CD14-positive monocyte (primary cell): ENCODE measurements around the gene ATXN2. TPM values are rescaled to one million over a fixed set of nuclear protein-coding genes. Genes with fewer than 3 reads are reported as not detected.

ENCODE experiments used
- DNase-seq, 3 donors: peaks; one replicate each; pipeline ENCODE4 v3.0.0-alpha.2; 2011 to 2022
- H2AFZ ChIP-seq: 2 replicates; pipeline ENCODE4 v1.6.0; 2012; ENCODE audit warnings: mild to moderate bottlenecking, low read depth, low read length, inconsistent platforms; ENCODE audit not compliant: insufficient read depth, poor library complexity, severe bottlenecking
- H3K27ac ChIP-seq, 2 donors: 1 replicate in 1 of 2; 2 replicates in 1 of 2; pipeline ENCODE4 v1.5.1; 2012 to 2013; ENCODE audit warnings: low read length in 2 of 2, control low read depth in 1 of 2, inconsistent platforms in 1 of 2, low read depth in 1 of 2, mild to moderate bottlenecking in 1 of 2
- H3K27me3 ChIP-seq, 2 donors: one replicate each; pipeline versions ENCODE4 v1.6.0 to v1.6.1; 2011 to 2013; ENCODE audit warnings: low read length in 2 of 2; ENCODE audit not compliant: control insufficient read depth in 2 of 2, insufficient read depth in 2 of 2
- H3K36me3 ChIP-seq, 2 donors: replicated peaks in 1 of 2; 1 replicate in 1 of 2; 2 replicates in 1 of 2; pipeline versions ENCODE4 v1.5.1 to v1.6.1; 2012 to 2013; ENCODE audit warnings: low read length in 2 of 2, control low read depth in 1 of 2, inconsistent platforms in 1 of 2, mild to moderate bottlenecking in 1 of 2; ENCODE audit not compliant: insufficient read depth in 2 of 2, control insufficient read depth in 1 of 2
- H3K4me1 ChIP-seq, 2 donors: 1 replicate in 1 of 2; 2 replicates in 1 of 2; pipeline versions ENCODE4 v1.5.1 to v1.6.1; 2012 to 2013; ENCODE audit warnings: low read length in 2 of 2, control low read depth in 1 of 2, inconsistent platforms in 1 of 2, mild to moderate bottlenecking in 1 of 2, moderate library complexity in 1 of 2; ENCODE audit not compliant: insufficient read depth in 2 of 2, control insufficient read depth in 1 of 2
- H3K4me2 ChIP-seq: replicated peaks from 2 replicates; pipeline ENCODE3; 2012; ENCODE audit warnings: low read length, moderate library complexity, mild to moderate bottlenecking; ENCODE audit not compliant: poor library complexity, severe bottlenecking; ENCODE audit errors: extremely low read depth
- H3K4me3 ChIP-seq, 3 experiments: fragments of 200-600 bp in 1 of 3; sonication (generic) in 1 of 3; replicated peaks in 1 of 3; 1 replicate in 2 of 3; 2 replicates in 1 of 3; pipeline ENCODE4 v1.5.1; 2011 to 2013; ENCODE audit warnings: low read length in 3 of 3, mild to moderate bottlenecking in 3 of 3, control low read depth in 2 of 3, low read depth in 2 of 3, inconsistent platforms in 1 of 3, moderate library complexity in 1 of 3
- H3K79me2 ChIP-seq: 2 replicates; pipeline ENCODE4 v1.6.0; 2012; ENCODE audit warnings: mild to moderate bottlenecking, control low read depth, inconsistent platforms, low read length, moderate library complexity; ENCODE audit not compliant: insufficient read depth
- H3K9ac ChIP-seq: 2 replicates; pipeline ENCODE4 v1.6.0; 2017; ENCODE audit warnings: low read length, mild to moderate bottlenecking; ENCODE audit not compliant: insufficient read depth, poor library complexity, severe bottlenecking
- H3K9me3 ChIP-seq, 2 donors: replicated peaks in 1 of 2; 1 replicate in 1 of 2; 2 replicates in 1 of 2; pipeline versions ENCODE4 v1.5.1 to v1.6.1; 2012 to 2013; ENCODE audit warnings: low read length in 2 of 2, control low read depth in 1 of 2; ENCODE audit not compliant: control insufficient read depth in 1 of 2, insufficient read depth in 1 of 2
- H4K20me1 ChIP-seq: 2 replicates; pipeline ENCODE4 v1.6.0; 2012; ENCODE audit warnings: mild to moderate bottlenecking, low read length, control low read depth, moderate library complexity; ENCODE audit not compliant: insufficient read depth
- H3K27ac Mint-ChIP-seq, 7 donors: one replicate each; pipeline ENCODE4 v1.8.0; 2020; ENCODE audit warnings: mild to moderate bottlenecking in 7 of 7, mixed read lengths in 7 of 7, moderate library complexity in 6 of 7, inconsistent platforms in 2 of 7
- H3K27me3 Mint-ChIP-seq, 3 donors: one replicate each; pipeline ENCODE4 v1.8.0; 2021 to 2022; ENCODE audit warnings: low read depth in 3 of 3, mild to moderate bottlenecking in 3 of 3, mixed read lengths in 3 of 3, moderate library complexity in 3 of 3, inconsistent platforms in 1 of 3
- H3K36me3 Mint-ChIP-seq, 2 donors: one replicate each; pipeline ENCODE4 v1.8.0; 2020; ENCODE audit warnings: mixed read lengths in 2 of 2, inconsistent platforms in 1 of 2, mild to moderate bottlenecking in 1 of 2
- H3K4me1 Mint-ChIP-seq: one replicate; pipeline ENCODE4 v1.8.0; 2020; ENCODE audit warnings: mild to moderate bottlenecking, mixed read lengths
- H3K4me3 Mint-ChIP-seq, 2 donors: one replicate each; pipeline ENCODE4 v1.8.0; 2020; ENCODE audit warnings: mild to moderate bottlenecking in 2 of 2, mixed read lengths in 2 of 2, moderate library complexity in 1 of 2
- H3K9me3 Mint-ChIP-seq, 7 donors: one replicate each; pipeline ENCODE4 v1.8.0; 2020 to 2022; ENCODE audit warnings: mixed read lengths in 7 of 7, mild to moderate bottlenecking in 6 of 7, moderate library complexity in 6 of 7, inconsistent platforms in 2 of 7
- CTCF ChIP-seq: fragments of 200-600 bp; IDR thresholded peaks from one replicate; pipeline ENCODE4 v1.8.0; 2022; ENCODE audit warnings: antibody characterized with exemption, mild to moderate bottlenecking
- WGBS: methylation state at CpG from one replicate; pipeline ENCODE4 v1.1.5; 2013; ENCODE audit warnings: missing lambda C conversion rate; ENCODE audit not compliant: insufficient coverage; 5-methylcytosine and 5-hydroxymethylcytosine counted together
- intact Hi-C, 2 donors: fragments of 100-400 bp; cut with micrococcal nuclease; formaldehyde crosslinking; loops; one replicate each; pipeline versions ENCODE4 v1.15.0 to v1.15.1; 2023
- polyA plus RNA-seq, 3 donors: library from polyadenylated mRNA; depleted of rRNA in 1 of 3; unstranded in 2 of 3; stranded (reverse) in 1 of 3; fragments of 300-500 nt in 2 of 3; fragments of >200 nt in 1 of 3; fragmentation: Illumina TruSeq in 2 of 3; gene quantifications; 1 replicate in 2 of 3; 2 replicates in 1 of 3; pipeline ENCODE4 v1.2.3, GENCODE V29; 2012 to 2021

ATXN2 gene
- polyA plus RNA-seq, 3 donors: 4.3 to 28.8 (median 11.9) TPM

GRCh38 chr12:111616177-111616623, 17.1 kb upstream of the ATXN2 start:
- H4K20me1 ChIP-seq: no peaks in the 10 kb centered on the region
- Mint-ChIP-seq H3K27ac (no peak overlapping the region), H3K36me3 (no peaks in the 10 kb centered on the region), H3K27me3 (peaks cover 1 to 6% (median 1%) of the 10 kb centered on the region in 3 donors), H3K4me3 (no peak overlapping the region), H3K9me3 (peaks cover 0 to 4% (median 2%) of the 10 kb centered on the region in 7 donors), H3K4me1 (no peaks in the 10 kb centered on the region)
- DNase-seq: no peak
- H3K4me1 ChIP-seq: no peaks in the 10 kb centered on the region
- H3K36me3 ChIP-seq: no peaks in the 10 kb centered on the region
- no peak overlapping the region for H3K4me3 ChIP-seq
- no peaks in the 10 kb centered on the region for H3K9me3 ChIP-seq
- no peak overlapping the region for H3K9ac ChIP-seq
- H3K4me2 ChIP-seq: no peak overlapping the region
- WGBS: 95% methylated on average over 6 of the region's 7 CpGs
- intact Hi-C loops: no loop called here
- H3K27ac ChIP-seq: no peak overlapping the region
- no peak overlapping the region for H2AFZ ChIP-seq
- TF ChIP-seq CTCF: no peak
- no peaks in the 10 kb centered on the region for H3K27me3 ChIP-seq
- no peaks in the 10 kb centered on the region for H3K79me2 ChIP-seq

GRCh38 chr12:111607239-111607638, 8.1 kb upstream of the ATXN2 start:
- DNase-seq: no peak

More at GRCh38 chr12:111607239-111607638, 8.1 kb upstream of the ATXN2 start:
- no peak overlapping the region for H3K4me2 ChIP-seq
- no peaks in the 10 kb centered on the region for H3K4me1 Mint-ChIP-seq
- no peak for TF ChIP-seq CTCF
- no peaks in the 10 kb centered on the region for H3K9me3 ChIP-seq
- no peak overlapping the region for H2AFZ ChIP-seq
- H3K79me2 ChIP-seq: no peaks in the 10 kb centered on the region
- H3K36me3 ChIP-seq: no peaks in the 10 kb centered on the region
- H3K27ac Mint-ChIP-seq: no peak overlapping the region
- H3K27ac ChIP-seq: no peak overlapping the region
- H3K27me3 ChIP-seq: no peaks in the 10 kb centered on the region
- H3K9me3 Mint-ChIP-seq: no peaks in the 10 kb centered on the region
- peaks cover 0 to 8% (median 2%) of the 10 kb centered on the region in 3 donors for H3K27me3 Mint-ChIP-seq
- intact Hi-C loops: no loop called here
- H3K4me1 ChIP-seq: no peaks in the 10 kb centered on the region
- no peak overlapping the region for H3K4me3 ChIP-seq
- no peak overlapping the region for H3K4me3 Mint-ChIP-seq
- H3K9ac ChIP-seq: no peak overlapping the region
- H3K36me3 Mint-ChIP-seq: no peaks in the 10 kb centered on the region
- no peaks in the 10 kb centered on the region for H4K20me1 ChIP-seq
- 100% methylated on average over 1 of the region's 3 CpGs for WGBS
